Activated T-helper 2 cell treated with anti-CD3 and anti-CD28 coated beads, Interferon-gamma antibody, Interleukin-2, Interleukin-4, amounts not matched to agents 10 μg/mL and 5 μg/mL and 100 μg/mL, durations not matched to agents 14 hours and 24 hours and 36 hours (primary cell): ENCODE results near the gene NUP210. TPM values are rescaled to one million over a fixed set of nuclear protein-coding genes. Genes with fewer than 3 reads are reported as not detected.

ENCODE experiments used
- DNase-seq: peaks from one replicate; pipeline ENCODE4 v3.0.0; 2021; ENCODE audit warnings: low spot score
- H3K27ac Mint-ChIP-seq: one replicate; pipeline ENCODE4 v1.8.0; 2021; ENCODE audit warnings: mixed read lengths
- H3K27me3 Mint-ChIP-seq: one replicate; pipeline ENCODE4 v1.8.0; 2021; ENCODE audit warnings: low read depth, mixed read lengths
- H3K36me3 Mint-ChIP-seq: one replicate; pipeline ENCODE4 v1.8.0; 2021; ENCODE audit warnings: low read depth, mixed read lengths
- H3K4me1 Mint-ChIP-seq: one replicate; pipeline ENCODE4 v1.8.0; 2021; ENCODE audit warnings: low read depth, mixed read lengths
- H3K4me3 Mint-ChIP-seq: one replicate; pipeline ENCODE4 v1.8.0; 2021; ENCODE audit warnings: low read depth, mild to moderate bottlenecking, moderate library complexity, mixed read lengths
- H3K9me3 Mint-ChIP-seq: one replicate; pipeline ENCODE4 v1.8.0; 2021; ENCODE audit warnings: mixed read lengths
- intact Hi-C: fragments of 100-400 bp; cut with micrococcal nuclease; formaldehyde crosslinking; loops from one replicate; pipeline ENCODE4 v1.15.1; 2023
- total RNA-seq: library from RNA; stranded (reverse); gene quantifications from 2 replicates; pipeline ENCODE4 v1.2.3, GENCODE V29; 2022

Gene NUP210
- total RNA-seq, 1 donor from 2014 or later = 143 TPM

GRCh38 chr3:13359916-13360315, 60.2 kb downstream of the NUP210 start:
- no peaks in the 10 kb centered on the region for H3K27me3 Mint-ChIP-seq
- no peaks in the 10 kb centered on the region for H3K9me3 Mint-ChIP-seq
- H3K36me3 Mint-ChIP-seq = peaks cover 75% of the 10 kb centered on the region
- no peak for DNase-seq
- no peak overlapping the region for H3K4me3 Mint-ChIP-seq
- intact Hi-C loops = no loop called here
- no peaks in the 10 kb centered on the region for H3K4me1 Mint-ChIP-seq
- no peak overlapping the region for H3K27ac Mint-ChIP-seq

GRCh38 chr3:13358643-13359042, 61.5 kb downstream of the NUP210 start:
- no peaks in the 10 kb centered on the region for H3K9me3 Mint-ChIP-seq
- peaks cover 80% of the 10 kb centered on the region for H3K36me3 Mint-ChIP-seq
- no peak overlapping the region for H3K4me3 Mint-ChIP-seq
- peaks cover 5% of the 10 kb centered on the region for H3K4me1 Mint-ChIP-seq
- H3K27ac Mint-ChIP-seq = no peak overlapping the region
- H3K27me3 Mint-ChIP-seq = no peaks in the 10 kb centered on the region
- intact Hi-C loops = no loop called here
- no peak for DNase-seq

GRCh38 chr3:13358051-13358450, 62.1 kb downstream of the NUP210 start:
- no peaks in the 10 kb centered on the region for H3K9me3 Mint-ChIP-seq
- no peak overlapping the region for H3K4me3 Mint-ChIP-seq
- no peak overlapping the region for H3K27ac Mint-ChIP-seq
- intact Hi-C loops = no loop called here
- no peaks in the 10 kb centered on the region for H3K27me3 Mint-ChIP-seq
- peaks cover 80% of the 10 kb centered on the region for H3K36me3 Mint-ChIP-seq
- DNase-seq = no peak
- peaks cover 5% of the 10 kb centered on the region for H3K4me1 Mint-ChIP-seq

- Mint-ChIP-seq H3K36me3 (peaks cover 83% of the 10 kb centered on the region), H3K4me1 (peaks cover 7% of the 10 kb centered on the region), H3K9me3 (no peaks in the 10 kb centered on the region), H3K4me3 (no peak overlapping the region), H3K27me3 (no peaks in the 10 kb centered on the region), H3K27ac (no peak overlapping the region)
- no peak for DNase-seq
- intact Hi-C loops = no loop called here
Measured at GRCh38 chr3:13357074-13357473, 63.0 kb downstream of the NUP210 start.

GRCh38 chr3:13353936-13354542, 66.1 kb downstream of the NUP210 start:
- Mint-ChIP-seq H3K9me3 (no peaks in the 10 kb centered on the region), H3K27ac (no peak overlapping the region), H3K36me3 (peaks cover 81% of the 10 kb centered on the region), H3K27me3 (no peaks in the 10 kb centered on the region), H3K4me3 (no peak overlapping the region), H3K4me1 (peaks cover 19% of the 10 kb centered on the region)
- DNase-seq = no peak
- intact Hi-C loops = no loop called here

GRCh38 chr3:13353506-13353905, 66.6 kb downstream of the NUP210 start:
- H3K4me1 Mint-ChIP-seq = peaks cover 23% of the 10 kb centered on the region
- no peak overlapping the region for H3K27ac Mint-ChIP-seq
- no peaks in the 10 kb centered on the region for H3K9me3 Mint-ChIP-seq
- intact Hi-C loops = no loop called here
- peaks cover 83% of the 10 kb centered on the region for H3K36me3 Mint-ChIP-seq
- no peaks in the 10 kb centered on the region for H3K27me3 Mint-ChIP-seq
- DNase-seq = no peak
- H3K4me3 Mint-ChIP-seq = no peak overlapping the region

- Mint-ChIP-seq H3K4me1 (peaks cover 27% of the 10 kb centered on the region), H3K9me3 (no peaks in the 10 kb centered on the region), H3K4me3 (no peak overlapping the region), H3K36me3 (peaks cover 85% of the 10 kb centered on the region), H3K27me3 (no peaks in the 10 kb centered on the region), H3K27ac (peak overlapping the region; percentile 58)
- intact Hi-C loops = no loop called here
- no peak for DNase-seq
Measured at GRCh38 chr3:13352621-13353131, 67.4 kb downstream of the NUP210 start.

- Mint-ChIP-seq H3K27me3 (no peaks in the 10 kb centered on the region), H3K36me3 (peaks cover 77% of the 10 kb centered on the region), H3K4me3 (no peak overlapping the region), H3K4me1 (peaks cover 39% of the 10 kb centered on the region), H3K27ac (no peak overlapping the region), H3K9me3 (no peaks in the 10 kb centered on the region)
- intact Hi-C loops = no loop called here
- DNase-seq = no peak
Measured at GRCh38 chr3:13349823-13350222, 70.3 kb downstream of the NUP210 start.

GRCh38 chr3:13348661-13349396, 71.3 kb downstream of the NUP210 start:
- peaks cover 35% of the 10 kb centered on the region for H3K4me1 Mint-ChIP-seq
- peak overlapping the region; percentile 24 for H3K27ac Mint-ChIP-seq
- H3K9me3 Mint-ChIP-seq = no peaks in the 10 kb centered on the region
- no peaks in the 10 kb centered on the region for H3K27me3 Mint-ChIP-seq
- intact Hi-C loops = no loop called here
- H3K4me3 Mint-ChIP-seq = no peak overlapping the region
- no peak for DNase-seq
- H3K36me3 Mint-ChIP-seq = peaks cover 74% of the 10 kb centered on the region

- Mint-ChIP-seq H3K36me3 (peaks cover 72% of the 10 kb centered on the region), H3K27me3 (no peaks in the 10 kb centered on the region), H3K27ac (peak overlapping the region; percentile 1), H3K9me3 (no peaks in the 10 kb centered on the region), H3K4me3 (no peak overlapping the region), H3K4me1 (peaks cover 35% of the 10 kb centered on the region)
- intact Hi-C loops = no loop called here
- DNase-seq = no peak
Measured at GRCh38 chr3:13348100-13348499, 72.0 kb downstream of the NUP210 start.

- H3K4me1 Mint-ChIP-seq = peaks cover 33% of the 10 kb centered on the region
- DNase-seq = no peak
- H3K27ac Mint-ChIP-seq = peak overlapping the region; percentile 60
- H3K4me3 Mint-ChIP-seq = no peak overlapping the region
- no peaks in the 10 kb centered on the region for H3K9me3 Mint-ChIP-seq
- intact Hi-C loops = loop anchor here (2.0 kb wide), 1 partner anchor 67 kb away; no protein-coding TSS in a partner anchor
- no peaks in the 10 kb centered on the region for H3K27me3 Mint-ChIP-seq
- peaks cover 72% of the 10 kb centered on the region for H3K36me3 Mint-ChIP-seq
Measured at GRCh38 chr3:13347390-13347950, 72.7 kb downstream of the NUP210 start.

- H3K27ac Mint-ChIP-seq = peak overlapping the region; percentile 60
- no peaks in the 10 kb centered on the region for H3K27me3 Mint-ChIP-seq
- H3K36me3 Mint-ChIP-seq = peaks cover 75% of the 10 kb centered on the region
- intact Hi-C loops = loop anchor here (1.0 to 2.0 kb wide), 2 partner anchors 68 to 106 kb away; no protein-coding TSS in a partner anchor
- DNase-seq = peak; percentile 65
- no peak overlapping the region for H3K4me3 Mint-ChIP-seq
- H3K4me1 Mint-ChIP-seq = peaks cover 33% of the 10 kb centered on the region
- H3K9me3 Mint-ChIP-seq = no peaks in the 10 kb centered on the region
Measured at GRCh38 chr3:13346481-13347389, 73.4 kb downstream of the NUP210 start.
